Measurements from ENCODE around the gene TRIM3. TPM values are rescaled to one million over a fixed set of nuclear protein-coding genes. Genes with fewer than 3 reads are reported as not detected.

The TRIM3 gene
- total RNA-seq, 1 donor from 2014 or later: 22.0 TPM

- peaks cover 22% of the 10 kb centered on the region for H3K36me3 ChIP-seq
- intact Hi-C loops (cut with DNase I): no loop called here
- DNase-seq (no peak), ATAC-seq (no peak)
- no peak for TF ChIP-seq CTCF (IDR thresholded peaks at IDR 0.05)
- H3K4me3 ChIP-seq: no peak overlapping the region
- H3K9me3 ChIP-seq: no peaks in the 10 kb centered on the region
- H3K4me1 ChIP-seq: no peaks in the 10 kb centered on the region
- no peak overlapping the region for H3K27ac ChIP-seq
- H3K27me3 ChIP-seq: no peaks in the 10 kb centered on the region
Observed at GRCh38 chr11:6406370-6406769, 67.4 kb downstream of the TRIM3 start.

- no peak for TF ChIP-seq CTCF (IDR thresholded peaks at IDR 0.05)
- Histone ChIP-seq H3K9me3 (no peaks in the 10 kb centered on the region), H3K27ac (no peak overlapping the region), H3K4me3 (no peak overlapping the region), H3K27me3 (no peaks in the 10 kb centered on the region), H3K4me1 (no peaks in the 10 kb centered on the region), H3K36me3 (peaks cover 24% of the 10 kb centered on the region)
- DNase-seq: no peak
- intact Hi-C loops (cut with DNase I): no loop called here
- ATAC-seq: no peak
Observed at GRCh38 chr11:6405846-6406245, 67.9 kb downstream of the TRIM3 start.

- no peak for DNase-seq
- H3K4me3 ChIP-seq: no peak overlapping the region
- H3K27ac ChIP-seq: no peak overlapping the region
- H3K27me3 ChIP-seq: no peaks in the 10 kb centered on the region
- intact Hi-C loops (cut with DNase I): no loop called here
- peaks cover 23% of the 10 kb centered on the region for H3K36me3 ChIP-seq
- peak; percentile 33 for ATAC-seq
- H3K4me1 ChIP-seq: no peaks in the 10 kb centered on the region
- no peaks in the 10 kb centered on the region for H3K9me3 ChIP-seq
- no peak for TF ChIP-seq CTCF (IDR thresholded peaks at IDR 0.05)
Observed at GRCh38 chr11:6405052-6405667, 68.6 kb downstream of the TRIM3 start.

GRCh38 chr11:6404342-6405051 lies 69.2 kb downstream of the TRIM3 start:
- ATAC-seq: peak; percentile 3
- Histone ChIP-seq H3K4me1 (no peaks in the 10 kb centered on the region), H3K9me3 (no peaks in the 10 kb centered on the region), H3K36me3 (peaks cover 16% of the 10 kb centered on the region), H3K27me3 (no peaks in the 10 kb centered on the region), H3K27ac (peak overlapping the region; percentile 3), H3K4me3 (no peak overlapping the region)
- TF ChIP-seq CTCF (IDR thresholded peaks at IDR 0.05): no peak
- intact Hi-C loops (cut with DNase I): no loop called here
- no peak for DNase-seq

GRCh38 chr11:6403539-6403938 lies 70.2 kb downstream of the TRIM3 start:
- Histone ChIP-seq H3K27ac (peak overlapping the region; percentile 30), H3K4me1 (no peaks in the 10 kb centered on the region), H3K4me3 (no peak overlapping the region), H3K27me3 (no peaks in the 10 kb centered on the region), H3K9me3 (no peaks in the 10 kb centered on the region), H3K36me3 (peaks cover 7% of the 10 kb centered on the region)
- no peak for ATAC-seq
- no peak for DNase-seq
- TF ChIP-seq CTCF (IDR thresholded peaks at IDR 0.05): no peak
- intact Hi-C loops (cut with DNase I): no loop called here
